Activated T-cell treated with anti-CD3 and anti-CD28 coated beads for 48 hours (primary cell): ENCODE results near the gene ABCF2.
A peak's percentile ranks its signal among the peaks of the same experiment; 100 is the strongest.

Source experiments
- DNase-seq: peaks from one replicate; pipeline ENCODE4 v3.0.0-alpha.2; 2020; ENCODE audit warnings: low read depth

Gene ABCF2

GRCh38 chr7:151252961-151253711 lies 26.1 kb upstream of the ABCF2 start:
- DNase-seq: no peak

GRCh38 chr7:151252561-151252835 lies 25.5 kb upstream of the ABCF2 start:
- DNase-seq: no peak

DNA sequence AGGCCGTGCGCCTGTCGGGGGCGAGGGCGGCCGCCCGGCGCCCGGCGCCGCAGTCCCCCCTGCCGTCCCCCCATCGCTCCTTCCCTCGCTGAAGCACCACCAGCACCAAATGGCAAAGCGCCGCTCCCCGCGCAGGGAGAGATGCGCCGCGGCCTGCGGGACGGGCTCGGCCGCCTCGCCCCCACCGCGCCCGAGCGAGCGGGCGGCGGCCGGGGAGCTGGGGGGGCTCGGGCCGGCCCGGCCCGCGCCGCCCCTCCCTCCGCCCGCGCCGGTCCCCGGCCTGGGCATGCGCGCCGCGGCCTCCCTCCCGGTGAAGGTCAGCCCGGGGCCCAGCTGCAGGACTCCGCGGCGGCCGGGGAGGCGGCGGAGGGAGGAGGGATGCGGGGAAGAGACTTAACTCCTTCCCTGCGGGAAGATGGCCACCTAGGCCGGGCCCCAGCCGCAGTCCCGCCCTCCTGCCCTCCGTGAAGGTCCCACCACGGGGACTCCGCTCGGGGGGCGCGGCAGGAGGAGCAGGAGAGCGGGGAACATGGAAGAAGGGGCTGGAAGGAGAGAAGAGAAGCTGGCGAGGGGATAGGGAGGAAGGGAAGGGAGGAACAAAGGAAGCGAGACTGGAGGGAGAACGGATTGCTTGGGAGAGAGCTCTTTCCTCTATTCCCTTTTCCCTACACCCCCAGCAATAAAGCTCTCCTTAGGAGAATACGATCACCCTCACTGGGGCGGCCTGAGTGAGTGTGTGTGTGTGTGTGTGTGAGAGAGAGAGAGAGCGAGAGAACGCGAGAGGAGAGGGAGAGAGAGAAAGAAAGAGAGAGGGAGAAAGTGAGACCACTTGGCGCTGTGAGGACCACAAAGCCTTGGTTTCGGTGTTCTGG lies 24.9 kb upstream of the ABCF2 start:
- DNase-seq: no peak

DNA sequence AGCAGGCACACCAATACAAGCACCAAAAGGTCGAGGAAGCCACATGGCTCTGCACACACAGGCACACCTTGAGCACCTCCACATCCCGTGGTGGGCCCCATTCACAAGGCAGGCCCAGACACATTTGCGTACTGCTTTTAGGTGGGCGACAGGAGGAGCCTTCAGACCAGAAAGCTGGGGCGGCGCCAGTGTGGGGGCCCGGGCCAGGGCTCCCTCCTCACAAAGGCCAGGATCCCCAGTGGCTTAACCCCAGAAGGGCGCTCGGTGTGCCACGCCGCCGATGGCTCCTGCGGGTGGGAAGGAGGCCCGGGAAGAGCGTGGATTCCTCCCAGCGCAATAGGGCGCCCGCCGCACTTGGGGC lies 24.3 kb upstream of the ABCF2 start:
- DNase-seq: no peak

DNA sequence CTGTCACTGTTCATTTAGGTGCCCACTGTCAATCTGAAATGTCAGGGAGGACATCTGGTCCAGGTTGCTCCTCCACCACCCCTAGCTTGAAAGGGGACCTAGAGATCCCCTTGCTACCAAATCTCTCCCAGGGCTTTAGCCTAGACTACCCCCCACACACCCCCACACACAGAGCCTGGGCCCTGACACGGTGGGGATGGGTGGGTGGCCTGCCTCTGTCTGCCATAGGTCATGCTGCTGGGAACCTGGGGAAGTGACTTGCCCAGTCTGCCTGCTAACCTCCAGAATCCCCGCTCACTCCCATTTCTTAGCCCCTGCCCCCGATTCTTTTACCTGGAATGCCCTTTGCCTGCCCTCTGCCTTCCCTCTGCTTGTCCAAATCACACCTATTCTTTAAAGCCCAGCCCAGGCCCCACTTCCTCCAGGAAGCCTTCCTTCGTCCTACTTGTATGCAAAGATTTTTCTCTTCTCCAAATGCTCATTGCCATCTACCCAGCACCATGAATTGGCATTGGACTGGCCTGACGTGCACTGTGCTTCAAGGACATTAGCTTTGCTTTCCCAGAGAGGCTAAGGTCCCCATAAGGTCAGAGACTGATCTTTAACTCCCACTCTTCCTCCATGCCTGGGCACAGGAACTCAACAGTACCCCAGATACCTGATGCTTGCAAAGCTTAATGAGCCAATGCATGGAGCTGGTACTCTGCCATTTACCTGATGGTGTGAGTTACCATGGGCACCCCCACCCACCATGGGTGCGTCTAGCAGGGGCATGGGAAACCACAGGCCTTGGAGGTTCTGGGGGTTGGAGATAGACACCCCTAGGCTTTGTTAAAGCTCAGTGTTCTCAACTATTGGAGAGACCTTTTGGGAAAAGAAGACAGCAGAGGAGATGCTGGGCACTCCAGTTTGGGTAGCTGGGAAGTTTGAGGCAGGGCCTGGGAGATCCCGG lies 23.5 kb upstream of the ABCF2 start:
- no peak for DNase-seq

GRCh38 chr7:151249732-151250072 lies 22.7 kb upstream of the ABCF2 start:
- DNase-seq: no peak

DNA sequence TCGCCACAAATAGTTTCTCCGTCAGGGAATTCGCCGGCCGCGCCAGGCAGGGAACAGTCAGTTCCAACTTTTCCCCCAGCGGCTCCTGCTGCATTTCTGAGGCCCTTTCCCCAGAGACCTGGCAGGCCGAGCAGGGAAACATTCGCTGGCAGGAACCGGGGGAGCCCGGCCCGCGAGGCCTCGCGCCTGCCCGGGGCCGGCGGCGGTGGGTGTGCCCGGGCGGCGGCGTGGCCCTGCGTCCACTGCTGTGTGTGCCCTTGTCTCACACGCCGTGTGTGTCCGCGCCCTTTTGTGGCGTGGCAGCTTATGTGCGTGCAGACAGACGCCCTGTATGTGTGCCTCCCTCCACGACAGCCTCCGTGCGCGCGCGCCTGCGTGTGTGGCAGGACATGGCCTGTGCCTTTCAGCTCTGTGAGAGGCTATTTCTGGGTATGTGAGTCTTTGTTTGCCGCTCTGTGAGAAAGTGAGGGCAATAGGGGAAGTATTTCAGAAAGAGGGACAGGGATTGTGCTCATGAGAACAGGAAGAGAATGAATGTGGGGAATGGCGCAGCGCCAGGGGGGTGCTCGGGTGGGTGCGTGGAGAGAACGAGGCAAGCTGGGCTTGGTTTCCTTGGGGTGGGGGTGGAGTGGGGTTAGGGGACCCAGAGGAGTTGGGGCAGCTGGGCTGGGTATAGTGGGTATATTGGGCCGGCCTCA lies 22.2 kb upstream of the ABCF2 start:
- DNase-seq: no peak

DNA sequence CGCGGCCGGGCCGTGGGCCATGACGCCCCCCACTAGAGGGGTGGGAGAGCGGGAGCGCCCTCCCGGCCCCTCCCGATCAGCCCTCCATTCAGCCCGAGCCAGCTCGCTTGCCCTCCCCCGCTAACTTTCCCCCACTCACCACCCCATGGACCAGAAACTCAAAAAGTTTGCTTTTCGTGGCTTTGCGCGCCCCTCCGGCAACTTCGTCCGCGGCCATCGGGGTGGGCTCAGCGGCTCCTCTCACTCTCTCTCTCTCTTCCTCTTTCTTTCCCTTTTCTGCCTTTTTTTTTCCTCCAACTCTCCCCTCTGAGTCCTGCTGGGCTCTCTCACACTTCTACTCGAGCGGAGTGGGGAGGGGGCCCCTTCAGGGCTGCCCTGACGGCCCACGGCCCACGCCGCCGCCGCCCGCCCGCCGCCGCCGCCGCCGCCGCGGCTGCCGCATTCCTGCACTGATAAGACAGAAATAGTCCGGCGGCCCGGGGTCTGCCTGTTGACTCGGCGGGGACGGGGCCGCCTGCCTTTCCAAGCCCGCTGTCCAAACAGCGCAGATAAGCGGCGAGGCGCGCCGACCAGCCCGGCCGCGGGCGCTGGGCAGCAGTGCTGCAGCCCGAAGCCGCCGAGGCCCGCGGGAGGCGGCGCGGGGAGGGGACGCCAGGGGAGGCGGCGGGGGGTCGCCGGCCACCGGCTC lies 21.5 kb upstream of the ABCF2 start, which contains the start of gene SMARCD3:
Gene SMARCD3, minus strand, starts transcription at position 349 of the 688 bp plus-strand sequence. Its CDS starts 132 bp downstream, at position 217.
- DNase-seq: no peak

DNA sequence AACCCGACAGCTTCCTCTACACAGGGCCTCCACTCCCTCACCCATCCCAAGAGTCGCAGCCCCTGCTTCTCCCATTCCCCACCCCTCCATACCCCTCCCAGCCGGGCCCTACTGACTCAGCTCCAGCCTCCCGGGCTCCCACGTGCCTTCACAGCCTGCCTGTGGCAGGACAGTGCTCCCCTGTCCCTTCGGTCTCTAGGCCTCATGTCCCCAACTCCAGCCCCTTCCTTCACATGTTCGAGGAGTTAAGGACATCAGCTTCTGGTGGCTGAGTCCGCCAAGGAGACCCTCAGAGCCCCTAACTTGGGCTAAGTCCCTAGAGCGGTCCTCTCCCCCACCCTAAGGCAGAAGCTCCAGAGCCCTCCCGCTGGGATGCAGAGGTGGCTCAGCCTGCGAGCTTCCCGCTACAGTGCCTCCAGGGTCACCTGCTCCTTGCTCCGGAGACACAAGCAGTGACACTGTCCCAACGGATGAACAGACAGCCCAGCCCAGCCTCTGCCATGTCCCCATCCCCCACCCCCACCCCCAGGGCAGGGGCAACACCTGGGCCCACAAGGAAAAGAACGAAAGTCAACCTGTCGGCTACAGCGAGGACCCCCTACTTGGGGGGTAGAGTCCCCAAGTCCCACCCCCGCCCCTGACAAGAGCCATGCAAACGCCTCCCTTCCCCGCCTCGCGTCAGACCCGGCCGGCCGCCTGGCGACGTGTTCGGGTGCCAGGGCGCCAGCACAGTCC lies 20.8 kb upstream of the ABCF2 start:
- DNase-seq: no peak

- DNase-seq: no peak
Observed at GRCh38 chr7:151246851-151247580, 20.0 kb upstream of the ABCF2 start.

DNA sequence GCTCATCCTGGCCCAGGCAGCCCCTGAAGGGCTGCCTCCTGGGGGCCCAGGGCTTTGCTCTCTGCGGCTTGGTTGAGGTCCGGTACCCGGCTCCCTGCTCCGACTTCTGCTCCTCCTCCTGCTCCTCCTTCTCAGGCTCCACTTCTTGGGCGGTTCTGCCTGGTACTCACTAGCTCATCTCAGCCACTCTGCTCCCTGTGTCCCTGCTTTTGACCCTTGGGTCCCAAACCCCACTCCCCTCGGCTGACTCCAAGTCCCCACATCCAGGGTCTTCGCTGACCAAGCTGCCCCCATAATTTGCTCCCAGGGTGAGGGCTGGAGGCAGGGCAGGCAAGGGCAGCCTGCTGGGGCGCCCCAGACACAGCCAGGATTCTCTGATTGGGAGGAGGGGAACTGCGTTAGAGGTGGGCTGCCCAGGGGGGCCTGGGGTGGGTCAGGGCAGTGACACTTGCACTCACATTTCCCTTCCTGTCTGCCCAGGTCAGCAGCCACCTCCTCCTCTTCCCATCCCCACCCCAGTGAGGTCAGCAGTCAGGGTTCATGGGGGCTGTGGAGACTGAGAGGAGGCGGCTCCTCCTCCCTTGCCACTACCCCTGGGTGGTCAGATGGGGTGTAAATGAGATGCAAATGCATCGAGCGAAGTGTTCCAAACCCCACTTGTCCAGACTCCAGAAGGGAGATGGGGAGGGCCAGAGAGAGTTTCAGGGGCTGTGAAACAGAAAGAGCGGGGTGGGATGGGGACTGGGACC lies 19.3 kb upstream of the ABCF2 start:
- DNase-seq: no peak

GRCh38 chr7:151245360-151246101 lies 18.5 kb upstream of the ABCF2 start:
- DNase-seq: peak; percentile 67

GRCh38 chr7:151244841-151245346 lies 17.9 kb upstream of the ABCF2 start:
- DNase-seq: no peak

GRCh38 chr7:151244196-151244840 lies 17.3 kb upstream of the ABCF2 start:
- DNase-seq: no peak

- no peak for DNase-seq
Observed at GRCh38 chr7:151243408-151244195, 16.6 kb upstream of the ABCF2 start.

DNA sequence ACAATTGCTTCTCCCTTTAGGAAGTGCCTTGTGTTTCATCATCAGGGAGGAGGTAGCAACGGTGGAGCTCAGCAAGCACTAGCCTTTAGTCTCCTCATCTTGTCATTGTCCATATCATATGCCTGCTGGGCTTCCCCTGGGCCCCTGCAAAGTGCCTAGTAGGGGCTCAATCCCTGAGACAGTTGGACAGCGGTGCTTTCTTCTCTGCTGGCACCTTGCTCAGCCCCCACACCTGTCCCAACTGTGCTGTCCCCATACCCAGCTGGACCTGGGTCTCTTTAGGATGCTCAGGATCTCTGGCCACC lies 16.0 kb upstream of the ABCF2 start:
- DNase-seq: no peak
